NCI-H146 treated with DMSO at 0.1 percent for 48 hours (cell line): Measurements from ENCODE around the gene RGPD8.

Experiments
- DNase-seq: peaks from one replicate; lab custom pipeline; 2025; ENCODE audit not compliant: unreplicated experiment; lab: John Stamatoyannopoulos, UW

RGPD8 gene

GRCh38 chr2:112335600-112335999, 97.8 kb downstream of the RGPD8 start:
- no peak for DNase-seq

GRCh38 chr2:112332123-112332696, 101.2 kb downstream of the RGPD8 start:
- no peak for DNase-seq

- DNase-seq: no peak
Observed at GRCh38 chr2:112322919-112323318, 110.5 kb downstream of the RGPD8 start.

- DNase-seq: no peak
Observed at GRCh38 chr2:112321375-112322320, 111.8 kb downstream of the RGPD8 start.
